Suprapubic skin (tissue), 4 donors: ENCODE measurements around the gene KNDC1.

Source experiments
- EP300 ChIP-seq: sonication (generic); formaldehyde crosslinking; IDR thresholded peaks from one replicate; pipeline ENCODE4 v1.6.1; 2017; ENCODE audit warnings: antibody characterized with exemption
- POLR2A ChIP-seq, 2 donors: fragments of 450-650 bp; IDR thresholded peaks; one replicate each; pipeline ENCODE4 v1.6.1; 2017; ENCODE audit warnings: antibody characterized with exemption in 2 of 2, mild to moderate bottlenecking in 2 of 2, moderate library complexity in 2 of 2
- POLR2AphosphoS5 ChIP-seq, 3 donors: sonication (generic); formaldehyde crosslinking; IDR thresholded peaks; one replicate each; pipeline ENCODE4 v1.6.1; 2017; ENCODE audit warnings: antibody characterized with exemption in 3 of 3
- TF ChIP-seq, protein P1 (sequence below), 2 donors: fragments of 200-600 bp in 1 of 2; fragments of 450-650 bp in 1 of 2; sonication (generic) in 1 of 2; IDR thresholded peaks; one replicate each; pipeline ENCODE4 v1.5.1; 2016 to 2019; ENCODE audit warnings: antibody characterized with exemption in 2 of 2, mild to moderate bottlenecking in 1 of 2, moderate library complexity in 1 of 2

DNA sequence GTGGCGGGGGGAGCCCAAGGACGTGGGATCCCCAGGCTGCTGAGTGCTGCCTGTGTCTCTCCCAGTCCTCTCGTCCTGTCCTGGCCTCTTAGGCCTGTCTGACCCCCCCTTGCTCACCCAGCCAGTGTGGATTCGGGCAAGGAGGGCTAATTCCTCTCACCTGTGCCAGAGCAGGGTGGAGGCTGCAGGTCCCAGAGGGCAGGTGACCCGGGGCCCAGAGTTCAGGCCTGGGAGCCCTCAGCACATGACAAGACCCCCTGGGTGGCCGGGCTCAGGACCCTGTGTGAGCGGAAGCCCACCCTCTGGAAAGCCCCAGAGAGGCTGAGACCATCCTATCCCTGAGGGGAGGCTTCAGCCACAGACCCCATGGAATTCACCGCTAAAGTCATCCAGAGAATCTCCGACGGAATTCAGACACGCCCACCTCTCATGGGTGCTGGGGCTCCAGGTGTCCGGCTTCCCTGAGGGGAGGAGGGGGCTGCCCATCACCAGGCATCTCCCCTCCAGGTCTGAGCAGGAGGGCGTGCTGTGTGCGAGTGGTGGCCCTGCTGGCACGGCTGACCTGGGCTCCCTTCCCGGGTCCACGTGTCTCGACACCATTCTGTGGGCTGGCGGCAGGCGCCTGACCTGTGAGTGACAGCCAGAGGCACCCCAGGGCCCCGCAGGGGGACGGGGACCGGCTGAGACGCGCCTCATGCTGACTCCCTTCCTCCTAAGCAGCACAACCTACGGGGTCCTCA, 5.0 kb downstream of the KNDC1 start:
- no peak for TF ChIP-seq POLR2A (IDR thresholded peaks at IDR 0.05)
- TF ChIP-seq, protein P1, sequence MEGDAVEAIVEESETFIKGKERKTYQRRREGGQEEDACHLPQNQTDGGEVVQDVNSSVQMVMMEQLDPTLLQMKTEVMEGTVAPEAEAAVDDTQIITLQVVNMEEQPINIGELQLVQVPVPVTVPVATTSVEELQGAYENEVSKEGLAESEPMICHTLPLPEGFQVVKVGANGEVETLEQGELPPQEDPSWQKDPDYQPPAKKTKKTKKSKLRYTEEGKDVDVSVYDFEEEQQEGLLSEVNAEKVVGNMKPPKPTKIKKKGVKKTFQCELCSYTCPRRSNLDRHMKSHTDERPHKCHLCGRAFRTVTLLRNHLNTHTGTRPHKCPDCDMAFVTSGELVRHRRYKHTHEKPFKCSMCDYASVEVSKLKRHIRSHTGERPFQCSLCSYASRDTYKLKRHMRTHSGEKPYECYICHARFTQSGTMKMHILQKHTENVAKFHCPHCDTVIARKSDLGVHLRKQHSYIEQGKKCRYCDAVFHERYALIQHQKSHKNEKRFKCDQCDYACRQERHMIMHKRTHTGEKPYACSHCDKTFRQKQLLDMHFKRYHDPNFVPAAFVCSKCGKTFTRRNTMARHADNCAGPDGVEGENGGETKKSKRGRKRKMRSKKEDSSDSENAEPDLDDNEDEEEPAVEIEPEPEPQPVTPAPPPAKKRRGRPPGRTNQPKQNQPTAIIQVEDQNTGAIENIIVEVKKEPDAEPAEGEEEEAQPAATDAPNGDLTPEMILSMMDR (IDR thresholded peaks at IDR 0.05): no peak
- TF ChIP-seq EP300: no peak
- no peak for TF ChIP-seq POLR2AphosphoS5 (IDR thresholded peaks at IDR 0.05)
